GM21423 (cell line): ENCODE data around the gene AHRR.
"Not testable (repeated sequence)": the region's sequence is repeated elsewhere in the genome, so short reads cannot be mapped to it uniquely, and the experiment has no call there.

ENCODE experiments used
- ATAC-seq: cut with Tn5 transposase; IDR thresholded peaks from one replicate; pipeline ENCODE4 v1.9.1; 2021; ENCODE audit warnings: mild to moderate bottlenecking, moderate library complexity; ENCODE audit not compliant: unreplicated experiment

The AHRR gene

DNA sequence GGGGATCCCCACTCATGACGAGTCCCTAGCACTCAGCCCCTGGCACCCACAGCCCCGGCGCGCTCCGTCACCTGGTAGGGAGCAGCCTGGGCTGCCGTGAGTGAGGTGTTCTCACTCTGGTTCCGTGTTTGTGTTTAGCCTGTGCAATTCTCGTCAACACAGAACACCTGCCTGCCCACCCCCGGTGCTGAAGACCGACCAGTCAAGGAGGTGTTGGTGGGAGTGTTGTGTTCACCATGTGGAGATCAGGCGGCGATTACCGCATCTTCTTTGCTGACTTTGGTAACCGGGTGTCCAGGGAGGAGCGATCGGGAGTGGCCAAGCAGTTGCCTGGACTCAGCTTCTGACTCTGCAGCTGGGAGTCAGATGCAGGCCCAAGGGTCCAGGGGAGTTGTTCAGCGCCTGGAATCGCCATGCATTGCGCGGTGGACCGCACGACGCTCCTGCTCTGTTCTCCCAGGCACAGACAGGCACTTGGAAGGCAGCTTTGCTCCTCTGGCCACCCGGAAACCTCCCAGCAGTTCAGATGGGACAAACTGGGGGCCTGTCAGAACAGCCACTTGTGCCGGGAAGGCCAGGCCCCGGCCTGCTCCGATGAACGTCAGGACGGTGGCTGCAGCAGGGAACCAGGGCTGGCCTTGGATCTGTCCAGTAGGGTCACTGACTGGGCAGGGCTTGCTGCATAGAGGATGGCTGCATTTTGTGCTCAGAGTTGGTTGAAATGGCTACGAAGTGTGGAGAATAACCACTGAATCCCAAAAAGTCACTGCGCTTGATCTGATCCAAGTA, 149.6 kb downstream of the AHRR start:
- no peak for ATAC-seq

- ATAC-seq, result no peak
Observed at GRCh38 chr5:471750-472058, 150.2 kb downstream of the AHRR start.

DNA sequence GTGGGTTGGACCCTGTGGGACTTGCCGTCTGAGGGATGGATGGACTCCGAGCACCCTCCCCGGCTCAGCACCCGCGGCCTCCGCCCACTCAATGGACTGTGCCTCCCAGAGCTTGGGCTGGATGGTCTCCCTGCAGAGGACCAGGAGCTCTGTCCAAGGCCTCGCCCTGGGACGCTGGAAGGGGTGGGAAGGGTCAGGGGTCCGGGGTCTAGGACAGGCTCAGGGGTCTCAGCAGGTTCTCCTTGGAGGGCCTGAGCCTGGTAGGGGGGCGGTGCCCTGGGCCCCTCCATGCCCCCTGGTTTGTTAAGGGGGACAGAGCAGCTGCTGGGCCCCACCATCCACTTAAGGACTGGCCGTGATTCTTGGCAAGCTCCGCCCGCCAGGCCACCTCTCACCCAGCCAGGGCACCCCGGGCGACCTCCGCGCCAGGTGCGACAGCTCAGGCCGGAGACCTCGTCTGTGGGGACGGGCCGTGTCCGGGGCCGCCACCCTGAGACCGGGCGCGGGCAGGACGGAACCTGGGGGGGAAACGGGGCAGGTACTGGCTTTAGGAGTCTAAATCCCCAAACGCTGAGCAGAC, 150.7 kb downstream of the AHRR start:
- ATAC-seq, result peak; percentile 7

- peak; percentile 67 for ATAC-seq
Observed at GRCh38 chr5:472656-473550, 151.4 kb downstream of the AHRR start.

DNA sequence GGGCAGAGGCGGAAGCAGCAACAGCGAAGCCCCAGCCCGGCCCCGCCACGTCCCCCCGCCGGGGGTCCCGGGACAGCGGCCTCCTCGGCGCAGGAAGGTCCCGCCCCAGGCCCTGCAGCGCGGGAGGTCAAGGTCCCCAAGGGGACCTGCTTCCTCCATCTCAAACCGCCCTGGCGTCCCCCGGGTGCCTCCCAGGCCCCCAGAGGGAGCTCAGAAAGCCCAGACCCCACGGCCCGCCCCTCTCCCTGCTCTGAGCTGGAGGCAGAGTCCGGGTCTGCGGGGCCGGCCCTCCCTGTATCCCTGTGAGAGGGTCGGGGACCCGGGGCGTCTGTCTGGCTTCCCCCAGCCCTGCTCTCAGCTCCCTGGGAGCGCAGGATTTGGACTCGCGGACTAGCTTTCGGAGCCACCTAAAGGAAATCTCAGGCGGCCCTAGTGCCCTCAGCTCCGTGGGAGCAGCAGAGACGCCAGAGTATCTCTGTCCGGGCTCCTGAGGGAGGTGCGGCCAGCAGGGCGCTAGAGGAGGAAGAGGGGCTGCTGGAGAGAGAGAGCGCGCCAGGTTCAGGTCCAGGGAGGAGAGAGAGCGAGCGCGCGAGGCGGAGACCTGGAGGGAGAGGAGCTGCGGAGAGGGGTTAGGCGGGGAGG, 152.2 kb downstream of the AHRR start:
- peak; percentile 23 for ATAC-seq

GRCh38 chr5:474232-474839, 152.8 kb downstream of the AHRR start:
- not testable (repeated sequence) for ATAC-seq

DNA sequence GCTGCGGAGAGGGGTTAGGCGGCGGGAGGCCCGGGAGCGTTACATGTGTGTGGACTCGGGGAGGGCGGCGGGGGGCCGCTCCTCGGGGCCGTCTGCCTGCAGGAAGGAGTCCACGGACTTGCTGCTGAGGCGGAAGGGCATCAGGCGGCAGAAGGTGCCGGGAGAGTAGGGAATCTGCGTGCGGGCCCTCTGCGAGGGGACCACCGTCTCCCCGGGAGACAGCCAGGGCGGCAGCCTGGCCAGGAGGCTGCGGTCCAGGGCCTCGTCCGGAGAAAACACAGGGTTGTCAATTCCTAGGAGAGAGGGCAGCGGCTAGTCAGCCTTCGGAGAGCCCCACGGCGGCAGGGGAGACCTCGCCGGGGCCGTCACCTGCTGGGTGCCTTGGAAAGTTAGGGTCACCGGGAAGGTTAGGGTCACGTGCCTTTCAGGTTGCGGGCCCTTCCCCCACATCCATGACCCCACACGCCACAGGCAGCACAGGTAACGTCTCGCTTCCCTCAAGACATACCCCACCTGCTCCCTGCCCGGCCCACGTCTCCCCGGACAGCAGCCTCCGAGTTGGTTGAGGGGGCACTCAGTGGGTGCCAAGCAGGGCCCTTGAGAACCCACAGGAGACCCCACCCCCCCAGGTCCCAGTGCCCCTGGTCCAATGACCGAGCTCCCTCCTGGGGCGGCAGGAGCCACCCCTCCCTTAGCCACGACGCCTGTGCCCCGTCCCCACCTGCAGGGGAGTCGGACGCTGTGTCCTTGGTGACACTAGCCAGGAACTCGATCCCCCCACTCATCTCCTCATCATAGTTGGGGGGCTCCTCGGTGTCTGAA, 153.5 kb downstream of the AHRR start:
- ATAC-seq, result no peak

- no peak for ATAC-seq
Observed at GRCh38 chr5:475704-476101, 154.2 kb downstream of the AHRR start.

- no peak for ATAC-seq
Observed at GRCh38 chr5:476102-476813, 154.7 kb downstream of the AHRR start.

DNA sequence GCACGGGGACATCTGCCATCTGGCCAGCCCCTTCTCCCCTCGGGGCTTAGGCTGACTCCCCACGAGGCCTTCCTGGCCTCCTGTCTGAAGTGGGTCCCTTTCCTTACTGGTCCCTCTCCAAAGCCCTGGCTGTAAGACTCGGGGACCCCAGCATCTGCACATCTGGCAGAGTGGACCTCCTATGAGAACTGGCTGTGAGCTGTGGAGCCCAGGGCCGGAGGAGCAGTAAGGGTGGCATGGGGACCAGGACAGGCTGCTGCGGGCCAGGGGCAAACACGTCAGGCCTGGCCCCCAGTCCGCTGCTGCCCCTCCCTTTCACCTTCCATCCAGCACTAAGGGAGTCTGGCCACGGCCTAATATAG, 155.3 kb downstream of the AHRR start:
- ATAC-seq, result no peak

DNA sequence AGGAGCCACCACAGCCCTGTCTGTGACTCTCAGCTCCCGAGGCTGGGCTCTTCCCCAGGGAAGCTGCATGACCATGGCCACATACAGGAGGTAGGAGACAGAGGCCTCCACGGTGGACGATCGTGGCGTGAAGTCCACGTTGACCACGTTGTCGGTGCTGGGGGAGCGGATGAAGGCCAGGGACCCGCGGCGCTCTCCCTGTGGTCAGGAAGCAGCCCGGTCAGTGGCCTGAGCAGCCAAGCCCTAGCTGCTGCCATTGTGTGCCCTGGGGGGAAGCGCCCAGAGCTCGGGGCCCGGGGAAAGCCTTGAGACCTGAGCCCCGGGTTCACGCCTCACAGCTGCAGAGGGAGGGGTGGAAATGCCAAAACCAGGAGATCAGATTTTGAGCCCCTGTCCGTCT, 155.7 kb downstream of the AHRR start:
- ATAC-seq, result no peak

DNA sequence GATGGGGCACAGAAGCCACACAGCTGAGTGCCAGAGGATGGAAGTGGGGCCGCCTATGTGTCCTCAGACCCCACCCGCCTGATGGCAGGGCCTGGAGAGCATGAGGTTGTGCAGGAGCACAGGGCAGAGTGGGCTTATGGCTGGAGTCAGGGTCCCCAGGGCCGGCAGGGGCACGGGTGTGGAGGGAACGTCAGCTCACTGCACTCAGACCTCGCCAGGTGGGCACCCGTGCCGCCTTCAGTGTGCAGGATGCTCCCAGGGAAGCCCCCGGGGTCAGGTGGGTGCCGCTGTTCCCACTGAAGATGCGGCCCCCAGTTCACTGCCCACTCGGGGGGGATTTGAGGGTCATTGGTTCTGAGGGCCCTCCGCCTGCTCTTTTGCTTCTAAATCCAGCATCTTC, 156.4 kb downstream of the AHRR start:
- ATAC-seq, result no peak

GRCh38 chr5:478369-478981, 157.0 kb downstream of the AHRR start:
- ATAC-seq, result no peak

DNA sequence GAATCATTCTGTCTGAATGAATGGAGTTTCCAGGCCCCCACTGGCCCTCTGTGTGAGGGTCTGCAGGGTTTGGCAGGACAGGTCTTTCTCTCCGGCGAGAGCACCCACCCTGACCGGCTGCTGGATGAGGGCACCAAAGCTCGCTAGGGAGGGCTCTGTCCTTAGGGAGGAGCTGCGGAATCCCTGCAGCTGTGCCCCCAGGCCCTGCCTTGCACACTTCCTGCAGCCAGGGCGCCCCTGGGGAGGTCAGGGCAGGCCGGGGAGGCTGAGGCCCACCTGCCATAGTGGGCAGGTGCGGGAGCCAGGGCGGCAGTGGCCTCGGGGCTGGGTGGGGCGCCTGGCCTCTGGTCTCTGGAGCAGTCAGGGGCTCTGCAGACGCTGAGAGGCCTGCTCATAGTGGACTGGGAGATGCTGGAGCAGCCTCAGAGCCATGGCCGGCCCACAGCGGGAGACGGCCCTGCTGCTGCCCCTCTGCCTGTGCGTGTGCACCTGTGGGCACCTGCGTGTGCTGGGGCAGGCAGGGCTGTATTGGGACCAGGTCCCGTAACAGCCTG, 157.5 kb downstream of the AHRR start:
- no peak for ATAC-seq

DNA sequence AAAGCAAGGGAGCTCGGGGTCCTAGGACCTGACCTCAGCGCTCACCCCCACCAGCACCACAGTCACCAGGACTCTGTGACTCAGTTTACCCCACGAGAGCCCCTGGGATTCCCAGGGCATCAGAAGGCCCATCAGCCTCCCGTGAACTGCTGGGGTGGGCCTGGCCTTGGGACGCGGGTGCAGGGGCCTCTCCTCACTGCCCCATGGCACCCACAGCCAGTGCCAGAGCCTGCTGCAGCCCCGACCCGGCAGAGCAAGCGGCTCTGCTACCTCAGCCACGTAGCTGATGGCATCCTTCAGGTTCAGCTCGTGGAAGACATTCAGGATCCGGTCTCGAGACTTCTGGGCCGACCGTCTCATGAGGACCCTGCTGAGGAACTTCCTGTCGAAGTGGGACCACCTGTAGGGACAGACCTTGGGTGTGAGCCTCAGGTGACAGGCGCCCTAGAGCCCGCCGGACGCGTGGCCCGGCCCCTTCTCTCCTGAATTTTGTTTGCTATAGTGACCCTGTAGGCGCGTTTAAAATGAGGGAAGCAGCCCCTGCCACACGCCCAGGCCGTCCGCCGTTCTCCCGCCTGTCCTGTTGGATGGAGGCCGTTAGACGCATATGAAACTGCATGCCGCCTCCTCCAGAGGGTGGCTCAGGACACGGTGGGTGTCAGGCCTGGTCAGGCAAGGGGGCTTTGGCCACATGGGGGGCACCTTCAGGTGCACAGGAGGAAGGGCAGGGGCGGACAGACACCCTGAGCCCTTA, 158.2 kb downstream of the AHRR start:
- no peak for ATAC-seq

DNA sequence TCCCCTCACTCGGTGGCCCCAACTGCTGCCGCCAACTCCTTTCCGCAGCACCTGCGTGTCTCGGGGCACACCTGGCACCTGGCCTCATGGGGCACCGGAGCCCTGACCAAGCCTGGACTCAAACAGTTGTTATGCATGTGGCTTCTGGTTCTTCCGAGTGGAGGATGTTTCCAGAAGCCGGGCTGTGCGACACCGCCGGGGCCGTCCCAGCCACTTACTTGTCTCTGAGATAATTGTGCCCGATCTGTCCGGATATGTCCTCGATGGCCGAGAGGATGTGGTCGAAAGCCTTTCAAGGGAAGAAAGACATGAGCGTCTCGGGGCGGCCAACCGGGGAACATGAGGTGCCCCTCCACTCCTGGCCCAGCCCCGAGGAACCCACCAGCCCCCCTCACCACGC, 159.8 kb downstream of the AHRR start:
- ATAC-seq, result no peak

GRCh38 chr5:482021-482420, 160.5 kb downstream of the AHRR start:
- ATAC-seq, result no peak

DNA sequence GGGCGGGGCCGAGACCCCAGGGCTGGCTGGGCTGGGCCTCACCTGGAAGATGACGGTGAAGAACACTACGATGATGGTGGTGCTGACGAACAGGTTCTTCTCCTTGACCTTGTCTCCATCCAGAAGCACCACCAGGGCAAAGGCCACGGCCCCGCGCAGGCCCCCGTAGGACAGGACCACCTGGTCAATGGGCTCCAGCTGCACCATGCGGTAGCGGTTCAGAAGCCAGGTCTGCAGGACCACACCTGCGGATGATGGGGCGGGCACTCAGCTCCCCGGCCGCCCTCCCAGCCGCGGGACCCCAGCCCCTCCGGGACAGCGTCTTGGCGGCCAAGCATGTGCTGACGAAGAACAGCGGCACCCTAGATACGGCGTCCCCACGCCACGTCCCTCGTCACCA, 161.0 kb downstream of the AHRR start:
- ATAC-seq, result no peak
